Neural cell (in vitro differentiated cells): ENCODE results near the gene CCNL2. TPM values are rescaled to one million over a fixed set of nuclear protein-coding genes. Genes with fewer than 3 reads are reported as not detected.

Experiments used
- H2AFZ ChIP-seq: fragments of 200-600, 300-800 bp; sonication (generic), shearing (Covaris generic); 2 replicates; pipeline ENCODE4 v1.6.0; 2014; ENCODE audit warnings: low read depth, mild to moderate bottlenecking, antibody characterized with exemption, low read length, moderate library complexity
- H3F3A ChIP-seq: fragments of 200-600 bp; shearing (Covaris generic); 2 replicates; pipeline ENCODE4 v1.6.1; 2016; ENCODE audit warnings: mild to moderate bottlenecking, moderate library complexity, mixed read lengths, antibody characterized with exemption, low read length; ENCODE audit not compliant: insufficient read depth, poor library complexity, severe bottlenecking
- H3K27ac ChIP-seq: fragments of 200-600, 300-800 bp; sonication (generic), shearing (Covaris generic); 2 replicates; pipeline ENCODE4 v1.5.1; 2014; ENCODE audit warnings: mild to moderate bottlenecking, low read length, moderate library complexity
- H3K27me3 ChIP-seq: fragments of 300-800, 200-600 bp; sonication (generic), shearing (Covaris generic); 2 replicates; pipeline ENCODE4 v1.6.0; 2014; ENCODE audit warnings: mild to moderate bottlenecking, low read depth, low read length, moderate library complexity; ENCODE audit not compliant: insufficient read depth
- H3K36me3 ChIP-seq: fragments of 300-800, 200-600 bp; sonication (generic), shearing (Covaris generic); 2 replicates; pipeline ENCODE4 v1.5.1; 2014; ENCODE audit warnings: mild to moderate bottlenecking, antibody characterized with exemption, low read length, moderate library complexity; ENCODE audit not compliant: insufficient read depth
- H3K4me2 ChIP-seq: fragments of 300-800, 200-600 bp; sonication (generic), shearing (Covaris generic); 2 replicates; pipeline ENCODE4 v1.6.0; 2014; ENCODE audit warnings: mild to moderate bottlenecking, low read length
- H3K4me3 ChIP-seq: fragments of 300-800, 200-600 bp; sonication (generic), shearing (Covaris generic); 2 replicates; pipeline ENCODE4 v1.5.1; 2014; ENCODE audit warnings: mild to moderate bottlenecking, low read length, moderate library complexity
- H3K79me2 ChIP-seq: fragments of 200-600 bp; shearing (Covaris generic); replicated peaks from 2 replicates; pipeline ENCODE4 v1.6.0; 2014; ENCODE audit warnings: mild to moderate bottlenecking, low read length, moderate library complexity; ENCODE audit not compliant: insufficient read depth
- H3K9ac ChIP-seq: fragments of 300-800, 200-600 bp; sonication (generic), shearing (Covaris generic); 2 replicates; pipeline ENCODE4 v1.6.1; 2016; ENCODE audit warnings: mild to moderate bottlenecking, low read length, mixed read lengths
- H3K9me2 ChIP-seq: fragments of 200-600 bp; shearing (Covaris generic); 2 replicates; pipeline ENCODE4 v1.6.1; 2016; ENCODE audit warnings: mild to moderate bottlenecking, low read length, mixed read lengths; ENCODE audit not compliant: insufficient read depth
- H3K9me3 ChIP-seq: fragments of 200-600, 300-800 bp; sonication (generic), shearing (Covaris generic); 2 replicates; pipeline ENCODE4 v1.6.1; 2016; ENCODE audit warnings: mild to moderate bottlenecking, mixed run types, low read length, moderate library complexity, mixed read lengths
- H4K20me1 ChIP-seq: fragments of 200-600 bp; shearing (Covaris generic); 2 replicates; pipeline ENCODE4 v1.6.1; 2016; ENCODE audit warnings: mild to moderate bottlenecking, mixed run types; ENCODE audit not compliant: insufficient read depth
- CTCF ChIP-seq: fragments of 450-650 bp; IDR thresholded peaks from 2 replicates; pipeline ENCODE4 v1.5.1; 2014; ENCODE audit warnings: antibody characterized with exemption, mild to moderate bottlenecking, moderate library complexity; ENCODE audit not compliant: poor library complexity, severe bottlenecking
- EP300 ChIP-seq: fragments of 450-650 bp; conservative IDR thresholded peaks from 2 replicates; pipeline ENCODE4 v1.6.1; 2014; ENCODE audit warnings: antibody characterized with exemption, mild to moderate bottlenecking, moderate library complexity; ENCODE audit not compliant: poor library complexity, severe bottlenecking
- EZH2 ChIP-seq: fragments of 200-600, 300-800 bp; shearing (Covaris generic), sonication (generic); IDR thresholded peaks from 2 replicates; pipeline ENCODE4 v1.6.1; 2014; ENCODE audit warnings: antibody characterized with exemption, low read length, borderline replicate concordance, mild to moderate bottlenecking; ENCODE audit not compliant: insufficient read depth, poor library complexity, severe bottlenecking
- MXI1 ChIP-seq: fragments of 450-650 bp; conservative IDR thresholded peaks from 2 replicates; pipeline ENCODE4 v1.6.1; 2014; ENCODE audit warnings: antibody characterized with exemption, mild to moderate bottlenecking; ENCODE audit not compliant: poor library complexity, severe bottlenecking
- POLR2AphosphoS5 ChIP-seq: IDR thresholded peaks from 2 replicates; pipeline ENCODE4 v1.6.1; 2012
- RAD21 ChIP-seq: fragments of 450-650 bp; conservative IDR thresholded peaks from 2 replicates; pipeline ENCODE4 v1.6.1; 2014; ENCODE audit warnings: antibody characterized with exemption, mild to moderate bottlenecking, moderate library complexity
- REST ChIP-seq: IDR thresholded peaks from 2 replicates; pipeline ENCODE4 v1.6.1; 2012; ENCODE audit warnings: borderline replicate concordance
- SMC3 ChIP-seq: fragments of 450-650 bp; conservative IDR thresholded peaks from 2 replicates; pipeline ENCODE4 v1.6.1; 2014; ENCODE audit warnings: antibody characterized with exemption, mild to moderate bottlenecking, moderate library complexity; ENCODE audit not compliant: poor library complexity
- TAF1 ChIP-seq: IDR thresholded peaks from 2 replicates; pipeline ENCODE4 v1.6.1; 2012; ENCODE audit warnings: low read depth
- polyA plus RNA-seq: library from polyadenylated mRNA; depleted of rRNA; stranded (reverse); fragments of >200 nt; gene quantifications from 2 replicates; pipeline ENCODE4 v1.2.3, GENCODE V29; 2014

Gene CCNL2
- polyA plus RNA-seq, 1 donor from 2014 or later, result 696 TPM

- Histone ChIP-seq H3K9me2 (no peaks in the 10 kb centered on the region), H3K4me3 (no peak overlapping the region), H3K27ac (no peak overlapping the region), H3K36me3 (no peaks in the 10 kb centered on the region), H3K79me2 (no peaks in the 10 kb centered on the region), H3K9me3 (no peaks in the 10 kb centered on the region), H4K20me1 (no peaks in the 10 kb centered on the region), H2AFZ (no peak overlapping the region), H3K9ac (no peak overlapping the region), H3K4me2 (no peak overlapping the region), H3F3A (no peaks in the 10 kb centered on the region), H3K27me3 (no peaks in the 10 kb centered on the region)
- no peak for TF ChIP-seq SMC3
- no peak for TF ChIP-seq TAF1
- no peak for TF ChIP-seq MXI1
- TF ChIP-seq EZH2, result no peak
- no peak for TF ChIP-seq REST
- no peak for TF ChIP-seq EP300
- TF ChIP-seq CTCF, result no peak
- TF ChIP-seq RAD21, result no peak
- TF ChIP-seq POLR2AphosphoS5, result no peak
Measured at GRCh38 chr1:1364266-1364665, 34.9 kb downstream of the CCNL2 start.

GRCh38 chr1:1361982-1362423 is 37.1 kb downstream of the CCNL2 start:
- no peaks in the 10 kb centered on the region for H3K36me3 ChIP-seq
- H2AFZ ChIP-seq, result no peak overlapping the region
- no peaks in the 10 kb centered on the region for H3K27me3 ChIP-seq
- no peak overlapping the region for H3K4me3 ChIP-seq
- H3K9me2 ChIP-seq, result no peaks in the 10 kb centered on the region
- H4K20me1 ChIP-seq, result no peaks in the 10 kb centered on the region
- TF ChIP-seq SMC3 (no peak), MXI1 (no peak), TAF1 (no peak), EP300 (no peak), RAD21 (no peak), REST (no peak), POLR2AphosphoS5 (no peak), CTCF (no peak), EZH2 (no peak)
- no peaks in the 10 kb centered on the region for H3K9me3 ChIP-seq
- H3K9ac ChIP-seq, result no peak overlapping the region
- H3F3A ChIP-seq, result no peaks in the 10 kb centered on the region
- H3K4me2 ChIP-seq, result no peak overlapping the region
- no peak overlapping the region for H3K27ac ChIP-seq
- H3K79me2 ChIP-seq, result no peaks in the 10 kb centered on the region
